ENCODE measurements around the gene DNAJC11.

Gene DNAJC11

DNA sequence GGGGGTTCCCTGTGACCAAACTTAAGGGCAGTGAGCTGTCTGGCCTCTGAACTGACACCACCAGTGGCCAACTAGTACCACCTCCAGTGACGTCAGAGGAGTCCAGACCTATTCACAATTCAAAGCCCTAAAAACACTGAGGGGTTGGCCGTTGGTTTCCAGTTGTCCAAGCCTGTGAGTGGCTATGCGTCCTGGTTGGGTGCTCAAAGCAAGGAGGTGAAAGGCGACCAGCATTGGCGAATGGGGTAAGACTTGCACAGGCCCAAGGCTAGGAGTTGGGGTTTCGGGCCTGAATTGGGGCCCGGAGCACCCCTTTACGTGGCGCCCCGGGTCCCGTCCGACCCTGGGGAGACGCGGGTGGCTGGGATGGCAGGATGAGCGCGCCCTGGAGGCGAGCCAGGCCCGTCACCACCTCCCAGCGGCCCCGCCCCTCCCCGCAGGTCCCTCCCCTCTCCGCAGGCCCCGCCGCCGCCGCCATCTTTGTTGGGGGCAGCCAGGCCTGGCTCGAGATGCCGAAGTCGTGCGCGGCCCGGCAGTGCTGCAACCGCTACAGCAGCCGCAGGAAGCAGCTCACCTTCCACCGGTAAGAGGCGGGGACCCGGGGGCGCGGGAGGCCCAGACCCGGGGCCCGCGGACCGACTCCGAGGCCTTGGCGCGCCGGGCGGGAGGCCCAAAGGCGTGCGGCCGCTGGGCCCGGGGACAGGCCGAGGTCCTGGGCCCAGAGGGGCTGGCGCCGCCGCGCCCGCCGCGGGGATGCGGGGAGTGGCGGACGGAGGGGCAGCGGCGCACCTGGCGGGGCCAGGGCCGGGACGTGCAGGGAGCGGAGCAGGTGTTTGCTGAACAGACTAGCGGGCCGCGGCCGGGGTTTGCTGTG lies 76.7 kb downstream of the DNAJC11 start, which contains the start of gene THAP3:
Gene THAP3, plus strand, starts transcription at position 159 of the 874 bp plus-strand sequence. Its CDS starts 351 bp downstream, at position 510.
- TF ChIP-seq JUND (IDR thresholded peaks at IDR 0.05; ENCODE audit: low read depth) = no peak
- in situ Hi-C loops (cut with HindIII; ENCODE audit: low pct_unique_long_range_greater_than_20kb, low sequenced_read_pairs) = no loop called here
- peak; percentile 86 to 93 for DNase-seq (ENCODE audit: low read depth in 1 of 2, low spot score in 1 of 2)

DNA sequence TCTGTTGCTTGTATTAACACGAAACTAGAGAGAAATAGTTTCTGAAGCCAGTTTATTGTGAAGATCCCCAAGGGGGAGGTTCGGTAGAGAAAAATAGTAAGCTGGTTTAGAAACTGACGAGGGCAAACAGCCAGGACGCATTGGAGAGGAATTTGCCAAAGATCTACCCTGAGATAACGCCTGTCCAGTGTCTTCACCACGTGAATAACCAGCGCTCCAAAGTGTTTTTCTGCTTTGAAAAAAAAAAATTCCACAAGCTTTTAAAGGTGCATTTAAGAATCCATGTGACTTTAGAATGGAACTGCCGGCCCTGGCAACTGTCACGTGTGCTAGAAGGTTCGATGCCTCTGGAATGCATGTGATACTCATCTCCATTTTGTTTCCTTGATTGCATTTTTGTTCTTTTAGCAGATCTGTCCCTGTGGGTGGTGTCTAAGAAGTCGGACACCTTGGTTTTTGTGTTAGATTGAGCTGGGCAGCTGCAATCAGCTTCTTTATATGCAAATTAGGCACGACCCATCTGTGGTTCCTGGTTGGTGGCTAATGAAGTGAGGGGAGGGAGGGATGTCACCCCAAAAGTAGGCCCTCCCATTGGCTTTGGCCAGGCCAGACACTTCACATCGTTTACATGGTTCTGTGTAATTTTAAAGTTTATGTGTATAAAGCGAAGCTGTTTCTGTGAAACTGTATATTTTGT lies 78.2 kb downstream of the DNAJC11 start:
- DNase-seq (ENCODE audit: low read depth in 1 of 2, low spot score in 1 of 2) = peak in 1 of 2 experiments; percentile 53
- no peak for TF ChIP-seq JUND (IDR thresholded peaks at IDR 0.05; ENCODE audit: low read depth)
- in situ Hi-C loops (cut with HindIII; ENCODE audit: low pct_unique_long_range_greater_than_20kb, low sequenced_read_pairs) = no loop called here

DNA sequence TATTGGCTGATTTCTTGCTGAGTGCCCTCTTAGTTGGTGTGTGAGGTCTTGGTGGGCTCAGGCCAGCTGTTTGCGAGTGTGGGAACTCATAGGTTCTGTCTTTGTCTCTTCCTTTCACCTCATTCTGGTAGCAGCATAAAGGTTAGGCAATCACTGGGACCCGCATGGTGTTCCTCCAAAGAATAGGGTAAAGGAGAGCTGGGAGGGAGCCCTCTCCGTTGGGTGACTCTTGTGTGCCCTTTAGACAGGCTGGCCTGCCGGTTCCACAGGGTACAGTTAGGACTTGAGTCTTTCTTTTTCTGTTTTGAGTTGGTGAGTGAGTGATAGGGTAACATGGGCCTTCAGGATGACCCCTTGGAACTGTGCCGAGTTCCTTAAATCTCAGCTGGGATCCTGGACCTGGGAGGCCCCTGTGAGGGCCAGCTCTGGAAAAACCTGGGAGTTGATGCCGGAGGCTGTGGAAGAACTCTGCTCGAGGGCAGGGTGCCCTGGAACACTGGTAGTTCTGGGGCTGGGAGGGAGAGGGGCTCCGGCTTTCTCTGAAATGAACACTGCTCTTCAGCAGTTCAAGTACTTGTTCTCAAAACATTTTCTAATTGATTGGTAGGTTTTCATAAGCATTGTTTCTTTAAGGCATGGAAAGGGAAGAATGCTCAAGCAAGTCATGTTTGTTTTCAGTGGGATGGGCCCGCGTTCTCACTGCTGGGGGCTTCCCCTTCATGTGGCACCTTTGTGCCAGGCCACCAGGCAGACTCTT lies 79.0 kb downstream of the DNAJC11 start:
- no peak for TF ChIP-seq JUND (IDR thresholded peaks at IDR 0.05; ENCODE audit: low read depth)
- DNase-seq (ENCODE audit: low read depth in 1 of 2, low spot score in 1 of 2) = peak in 1 of 2 experiments; percentile 42
- in situ Hi-C loops (cut with HindIII; ENCODE audit: low pct_unique_long_range_greater_than_20kb, low sequenced_read_pairs) = no loop called here

DNA sequence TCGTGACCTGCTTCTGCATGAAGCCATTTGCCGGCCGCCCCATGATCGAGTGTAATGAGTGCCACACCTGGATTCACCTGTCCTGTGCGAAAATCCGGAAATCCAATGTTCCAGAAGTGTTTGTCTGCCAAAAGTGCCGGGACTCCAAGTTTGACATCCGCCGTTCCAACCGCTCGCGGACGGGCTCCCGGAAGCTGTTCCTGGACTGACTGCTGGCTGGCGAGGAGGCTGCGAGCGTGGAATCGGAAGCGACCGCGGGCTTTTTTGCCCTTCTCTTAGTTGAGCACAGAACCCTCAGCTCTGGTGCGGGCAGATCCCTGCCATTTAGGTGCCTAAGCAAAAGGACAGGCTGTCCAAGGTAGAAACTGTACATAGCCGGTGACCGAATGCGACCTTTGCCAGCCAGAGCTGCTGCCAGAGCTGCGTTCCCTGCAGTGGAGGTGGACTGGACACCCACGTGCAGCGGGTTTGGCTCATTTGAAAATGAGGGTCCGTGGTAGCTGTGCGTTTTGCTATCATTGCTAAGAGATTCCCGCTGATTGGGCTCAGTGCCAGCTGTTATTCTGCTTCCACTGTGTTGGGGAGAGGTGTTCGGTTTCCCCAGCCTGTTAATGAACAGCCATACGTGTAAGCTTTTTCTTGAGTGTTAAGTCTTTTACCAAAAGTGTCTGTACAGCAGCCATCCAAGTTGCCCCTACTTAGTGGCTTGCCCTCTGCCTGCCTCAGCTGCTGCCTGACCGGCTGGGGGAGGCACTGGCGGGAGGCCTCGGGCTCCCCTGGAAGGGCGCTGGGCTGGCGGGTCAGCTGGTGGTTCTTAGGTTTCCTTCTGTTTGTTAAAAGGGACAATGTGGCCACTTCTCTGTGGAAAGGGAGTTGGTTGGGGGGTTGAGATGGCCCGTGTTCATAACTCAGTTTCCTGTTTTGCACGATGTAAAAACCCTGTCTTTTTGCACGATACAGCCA lies 79.9 kb downstream of the DNAJC11 start:
- DNase-seq (ENCODE audit: low read depth in 1 of 2, low spot score in 1 of 2) = no peak
- no peak for TF ChIP-seq JUND (IDR thresholded peaks at IDR 0.05; ENCODE audit: low read depth)
- in situ Hi-C loops (cut with HindIII; ENCODE audit: low pct_unique_long_range_greater_than_20kb, low sequenced_read_pairs) = no loop called here

DNA sequence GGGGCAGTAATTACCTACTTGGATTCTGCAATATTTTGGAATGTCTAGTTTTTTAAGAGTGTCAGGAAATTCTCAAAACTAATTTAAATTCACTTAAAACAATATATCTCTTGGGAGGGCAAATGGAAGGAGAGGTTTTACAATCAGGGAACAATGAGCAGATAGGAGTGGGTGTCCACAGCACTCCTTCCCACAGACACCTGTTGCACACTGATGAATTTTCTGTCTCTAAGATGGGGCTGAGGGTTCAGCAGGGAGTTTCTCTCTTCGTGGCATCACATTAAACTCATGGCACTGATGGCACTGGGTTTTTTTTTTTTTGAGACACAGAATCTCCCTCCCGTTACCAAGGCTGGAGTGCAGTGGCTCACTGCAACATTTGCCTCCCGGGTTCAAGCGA lies 82.6 kb downstream of the DNAJC11 start:
- no peak for DNase-seq (ENCODE audit: low read depth in 1 of 2, low spot score in 1 of 2)
- TF ChIP-seq JUND (IDR thresholded peaks at IDR 0.05; ENCODE audit: low read depth) = no peak
- in situ Hi-C loops (cut with HindIII; ENCODE audit: low pct_unique_long_range_greater_than_20kb, low sequenced_read_pairs) = no loop called here

DNA sequence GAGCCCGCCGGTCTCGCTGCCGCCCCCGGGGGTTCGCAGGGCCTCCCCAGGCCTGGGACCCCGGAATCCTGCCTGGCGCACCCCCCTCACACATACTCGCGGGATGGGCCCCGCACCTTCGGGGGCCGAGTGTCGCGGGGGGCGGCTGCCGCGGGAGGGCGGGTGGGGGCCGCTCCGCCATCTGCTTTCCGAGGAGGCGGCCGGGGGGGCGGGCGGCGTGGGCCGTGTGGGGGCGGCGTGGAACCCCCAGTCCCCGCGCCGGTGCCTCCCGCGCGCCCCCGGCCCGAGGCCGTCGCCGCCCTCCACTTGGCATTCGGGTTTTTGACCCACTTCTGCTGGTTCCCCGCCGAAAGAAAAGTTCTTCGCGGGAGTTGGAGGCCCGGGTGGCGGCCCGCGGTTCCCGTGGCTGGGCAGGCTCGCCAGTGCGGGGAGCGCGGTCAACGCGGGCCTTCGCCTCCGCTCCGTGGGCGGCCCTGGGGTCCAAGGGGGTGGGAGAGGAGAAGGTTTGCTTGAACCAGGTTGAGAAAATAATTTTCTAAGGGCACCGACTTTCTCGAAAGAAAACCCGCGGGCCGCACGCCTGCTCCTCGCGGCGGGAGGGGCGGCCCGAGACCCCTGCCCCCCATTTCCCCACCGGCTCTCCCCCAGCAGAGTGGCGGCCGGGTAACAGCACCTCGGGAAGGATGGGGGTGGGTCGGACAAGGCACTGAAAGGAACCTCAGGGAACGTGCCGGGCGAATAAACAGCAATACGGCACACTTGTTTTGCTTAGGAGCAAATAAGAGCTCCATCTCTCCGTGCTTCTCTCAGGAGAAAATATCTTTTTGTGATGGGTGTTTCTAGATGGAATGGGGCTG lies 86.5 kb downstream of the DNAJC11 start:
- in situ Hi-C loops (cut with HindIII; ENCODE audit: low pct_unique_long_range_greater_than_20kb, low sequenced_read_pairs) = no loop called here
- no peak for DNase-seq (ENCODE audit: low read depth in 1 of 2, low spot score in 1 of 2)
- TF ChIP-seq JUND (IDR thresholded peaks at IDR 0.05; ENCODE audit: low read depth) = no peak

DNA sequence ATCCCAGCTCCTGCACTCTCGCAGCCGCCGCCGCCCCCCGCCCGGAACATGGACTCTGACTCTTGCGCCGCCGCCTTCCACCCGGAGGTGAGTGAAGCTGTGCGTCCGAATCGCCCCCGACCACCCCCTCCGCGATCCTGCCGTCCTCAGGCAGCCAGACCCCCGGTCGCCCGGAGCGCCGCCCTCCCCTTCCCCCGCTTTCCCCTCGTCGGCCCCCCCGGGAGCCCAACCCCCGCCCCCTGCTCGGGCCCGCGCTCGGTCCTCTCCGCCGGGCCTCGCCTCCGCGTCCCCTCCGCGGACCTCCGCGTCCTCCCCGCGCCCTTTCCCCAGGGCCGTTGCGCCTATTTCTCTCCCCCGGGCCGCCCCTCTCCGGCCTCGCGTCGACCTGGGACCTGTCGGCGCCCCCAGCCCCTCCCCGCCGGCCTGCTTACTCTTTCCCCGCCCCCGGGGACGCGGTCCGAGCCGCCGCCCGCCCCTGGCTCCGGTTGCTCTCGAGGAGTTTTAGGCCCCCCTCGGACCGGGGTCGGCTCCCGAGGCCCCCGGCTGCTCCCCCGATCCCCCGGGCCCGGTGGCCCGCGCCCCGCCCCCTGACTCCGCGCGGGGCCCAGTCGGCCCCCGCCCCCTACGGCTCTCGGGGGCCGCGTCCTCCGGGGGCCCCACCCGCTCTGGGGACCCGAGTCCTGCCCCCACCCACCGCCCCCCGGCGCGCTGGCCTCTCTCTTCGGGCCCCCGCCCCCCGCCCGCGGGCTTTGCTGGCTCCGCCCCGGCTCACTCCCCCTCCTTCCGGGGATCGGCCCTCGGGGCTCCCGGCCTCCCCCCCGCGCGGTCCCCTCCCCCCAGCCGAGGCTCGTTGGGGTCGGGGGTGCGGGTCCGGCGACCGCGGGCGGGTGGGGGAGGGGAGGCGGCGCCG lies 87.3 kb downstream of the DNAJC11 start:
- DNase-seq (ENCODE audit: low read depth in 1 of 2, low spot score in 1 of 2) = peak in 1 of 2 experiments; percentile 37
- no peak for TF ChIP-seq JUND (IDR thresholded peaks at IDR 0.05; ENCODE audit: low read depth)
- in situ Hi-C loops (cut with HindIII; ENCODE audit: low pct_unique_long_range_greater_than_20kb, low sequenced_read_pairs) = no loop called here

DNA sequence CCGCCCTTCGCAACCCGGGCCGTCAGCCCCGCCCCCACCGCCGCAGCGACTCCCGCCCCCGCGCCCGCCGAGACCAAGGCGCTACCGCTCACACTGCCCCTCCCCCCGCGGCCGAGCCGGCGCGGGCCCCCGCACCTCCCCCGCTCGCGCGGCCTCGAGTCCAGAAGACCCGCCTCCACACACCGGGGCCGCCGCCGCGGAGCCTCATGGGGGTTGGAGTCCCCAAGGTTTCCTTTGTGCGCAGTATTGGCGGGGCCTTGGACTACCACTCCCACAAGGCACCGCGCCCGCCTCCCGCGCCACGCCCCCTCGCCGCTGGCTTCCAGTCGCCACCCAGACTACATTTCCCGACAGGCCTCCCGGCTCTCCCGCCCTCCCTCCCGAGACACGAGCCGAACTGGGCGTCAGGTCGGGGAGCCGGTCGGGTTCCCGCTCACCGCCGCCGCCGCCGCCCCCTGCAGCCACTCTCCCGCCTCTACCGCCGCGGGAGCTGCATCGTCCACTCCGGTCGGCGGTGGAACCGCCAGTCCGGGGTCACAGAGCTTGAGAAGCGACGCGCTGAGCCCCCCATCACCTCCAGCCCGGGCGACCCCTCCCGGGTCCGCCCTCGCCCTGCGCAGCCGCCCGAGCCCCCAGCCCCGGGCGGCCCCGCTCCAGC lies 88.1 kb downstream of the DNAJC11 start, which contains the start of gene PHF13:
Gene PHF13, plus strand, starts transcription at position 371 of the 658 bp plus-strand sequence. CDS start 336 bp downstream, outside the sequence.
- in situ Hi-C loops (cut with HindIII; ENCODE audit: low pct_unique_long_range_greater_than_20kb, low sequenced_read_pairs) = no loop called here
- TF ChIP-seq JUND (IDR thresholded peaks at IDR 0.05; ENCODE audit: low read depth) = no peak

DNA sequence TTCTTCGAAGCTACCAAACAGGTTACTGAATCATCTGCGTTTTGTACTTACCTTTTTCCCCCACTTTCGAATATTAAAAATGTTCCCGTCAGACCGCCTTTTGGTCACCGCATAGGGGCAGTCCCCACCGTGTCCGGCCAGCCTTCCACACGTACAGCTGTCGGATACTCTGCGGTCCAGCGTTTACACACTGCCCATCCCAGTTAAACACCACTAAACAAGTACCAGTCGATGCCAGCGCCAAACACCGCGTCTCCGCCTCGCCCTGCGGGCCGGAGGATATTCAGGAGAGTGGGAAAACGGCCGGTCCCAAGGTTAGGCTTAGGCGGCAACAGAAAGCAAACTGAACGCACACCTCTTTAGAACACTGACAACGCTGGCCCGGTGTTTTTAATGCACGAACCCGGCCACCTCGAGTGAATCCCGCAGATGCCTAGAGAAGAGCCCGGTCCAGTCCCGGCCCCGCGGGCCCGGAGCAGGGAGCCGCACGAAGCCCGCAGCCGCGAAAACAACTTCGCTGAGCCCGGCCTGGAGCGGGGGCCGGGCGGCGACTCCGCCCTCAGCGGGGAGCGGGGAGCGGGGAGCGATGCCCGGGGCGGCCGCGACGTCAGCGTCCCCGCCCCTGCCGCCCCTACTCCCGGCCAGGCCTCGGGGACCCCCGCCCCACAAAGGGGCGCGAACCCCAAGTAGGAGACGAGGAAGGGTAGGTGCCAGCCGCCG lies 88.8 kb downstream of the DNAJC11 start:
- DNase-seq (ENCODE audit: low read depth in 1 of 2, low spot score in 1 of 2) = peak; percentile 55 to 73
- TF ChIP-seq JUND (IDR thresholded peaks at IDR 0.05; ENCODE audit: low read depth) = no peak
- in situ Hi-C loops (cut with HindIII; ENCODE audit: low pct_unique_long_range_greater_than_20kb, low sequenced_read_pairs) = no loop called here

More for the DNA sequence above, 88.1 kb downstream of the DNAJC11 start, which contains the start of gene PHF13:
- peak; percentile 93 to 99 for DNase-seq (ENCODE audit: low read depth in 1 of 2, low spot score in 1 of 2)
